ENCODE results near the gene SLC35G3. TPM values are rescaled to one million over a fixed set of nuclear protein-coding genes. Genes with fewer than 3 reads are reported as not detected.

The SLC35G3 gene
- polyA plus RNA-seq, 1 of the 3 experiments (the other 2 are of a cell fraction) = not detected

DNA sequence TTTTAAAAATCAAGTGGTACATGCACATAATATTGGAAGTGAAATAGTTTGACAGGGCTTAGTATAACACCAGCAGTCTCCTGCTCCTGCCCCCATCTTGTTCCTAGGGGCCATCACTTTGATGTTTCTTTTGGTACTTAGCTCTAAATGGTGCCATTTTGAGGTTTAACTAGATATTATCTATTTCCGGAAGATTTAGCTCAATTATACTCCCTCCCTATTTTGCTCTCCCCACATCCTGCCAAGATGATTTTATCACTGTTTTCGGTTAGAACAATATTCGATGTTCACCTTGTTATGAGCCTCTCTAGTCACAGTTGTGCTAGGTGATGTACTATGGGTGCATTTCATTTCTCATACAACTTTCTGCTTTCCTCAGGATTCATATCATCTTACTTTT lies 20.0 kb upstream of the SLC35G3 start:
- POLR2A ChIA-PET = no interaction called here
- no peaks in the 10 kb centered on the region for H3K36me3 ChIP-seq (replicated peaks in 1 of 2; ENCODE audit: control insufficient read depth in 1 of 2, insufficient read depth in 2 of 2, low read length in 1 of 2)
- H3K9me3 ChIP-seq = no peaks in the 10 kb centered on the region
- WGBS (ENCODE audit: low lambda C conversion rate) = 11% methylated on average over 3 of the region's 3 CpGs
- H3K9ac ChIP-seq = no peak overlapping the region
- no peaks in the 10 kb centered on the region for H3K4me1 ChIP-seq (ENCODE audit: control insufficient read depth in 1 of 2, insufficient read depth in 2 of 2, low read depth in 1 of 2, low read length in 1 of 2)
- H3K4me3 ChIP-seq (ENCODE audit: low read depth in 2 of 2, low read length in 1 of 2) = no peak overlapping the region
- CTCF ChIA-PET = no interaction called here
- H3K79me2 ChIP-seq (ENCODE audit: insufficient read depth) = no peaks in the 10 kb centered on the region
- no peak overlapping the region for H3K27ac ChIP-seq (ENCODE audit: low read depth in 2 of 2, low read length in 1 of 2)
- no peaks in the 10 kb centered on the region for H4K20me1 ChIP-seq (ENCODE audit: insufficient read depth)
- no peak overlapping the region for H2AFZ ChIP-seq (ENCODE audit: low read depth)
- no peaks in the 10 kb centered on the region for H3F3A ChIP-seq (replicated peaks; ENCODE audit: insufficient read depth)
- DNase-seq = no peak
- peaks cover 24% of the 10 kb centered on the region; the same call in 1 of the 2 replicates for H3K27me3 ChIP-seq (ENCODE audit: insufficient read depth)
- no peaks in the 10 kb centered on the region for H3K9me2 ChIP-seq
- no peak for TF ChIP-seq FOXJ3 (CRISPR knock-in tag; IDR thresholded peaks at IDR 0.05)
- no peak for TF ChIP-seq TAF1 (IDR thresholded peaks at IDR 0.05; ENCODE audit: borderline replicate concordance, low read depth, low read length)
- TF ChIP-seq SIN3A (IDR thresholded peaks at IDR 0.05; ENCODE audit: borderline replicate concordance, low read depth, low read length) = no peak
- TF ChIP-seq, protein P1, sequence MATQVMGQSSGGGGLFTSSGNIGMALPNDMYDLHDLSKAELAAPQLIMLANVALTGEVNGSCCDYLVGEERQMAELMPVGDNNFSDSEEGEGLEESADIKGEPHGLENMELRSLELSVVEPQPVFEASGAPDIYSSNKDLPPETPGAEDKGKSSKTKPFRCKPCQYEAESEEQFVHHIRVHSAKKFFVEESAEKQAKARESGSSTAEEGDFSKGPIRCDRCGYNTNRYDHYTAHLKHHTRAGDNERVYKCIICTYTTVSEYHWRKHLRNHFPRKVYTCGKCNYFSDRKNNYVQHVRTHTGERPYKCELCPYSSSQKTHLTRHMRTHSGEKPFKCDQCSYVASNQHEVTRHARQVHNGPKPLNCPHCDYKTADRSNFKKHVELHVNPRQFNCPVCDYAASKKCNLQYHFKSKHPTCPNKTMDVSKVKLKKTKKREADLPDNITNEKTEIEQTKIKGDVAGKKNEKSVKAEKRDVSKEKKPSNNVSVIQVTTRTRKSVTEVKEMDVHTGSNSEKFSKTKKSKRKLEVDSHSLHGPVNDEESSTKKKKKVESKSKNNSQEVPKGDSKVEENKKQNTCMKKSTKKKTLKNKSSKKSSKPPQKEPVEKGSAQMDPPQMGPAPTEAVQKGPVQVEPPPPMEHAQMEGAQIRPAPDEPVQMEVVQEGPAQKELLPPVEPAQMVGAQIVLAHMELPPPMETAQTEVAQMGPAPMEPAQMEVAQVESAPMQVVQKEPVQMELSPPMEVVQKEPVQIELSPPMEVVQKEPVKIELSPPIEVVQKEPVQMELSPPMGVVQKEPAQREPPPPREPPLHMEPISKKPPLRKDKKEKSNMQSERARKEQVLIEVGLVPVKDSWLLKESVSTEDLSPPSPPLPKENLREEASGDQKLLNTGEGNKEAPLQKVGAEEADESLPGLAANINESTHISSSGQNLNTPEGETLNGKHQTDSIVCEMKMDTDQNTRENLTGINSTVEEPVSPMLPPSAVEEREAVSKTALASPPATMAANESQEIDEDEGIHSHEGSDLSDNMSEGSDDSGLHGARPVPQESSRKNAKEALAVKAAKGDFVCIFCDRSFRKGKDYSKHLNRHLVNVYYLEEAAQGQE (IDR thresholded peaks at IDR 0.05; ENCODE audit: low read depth, low read length) = no peak
- TF ChIP-seq, protein P2, sequence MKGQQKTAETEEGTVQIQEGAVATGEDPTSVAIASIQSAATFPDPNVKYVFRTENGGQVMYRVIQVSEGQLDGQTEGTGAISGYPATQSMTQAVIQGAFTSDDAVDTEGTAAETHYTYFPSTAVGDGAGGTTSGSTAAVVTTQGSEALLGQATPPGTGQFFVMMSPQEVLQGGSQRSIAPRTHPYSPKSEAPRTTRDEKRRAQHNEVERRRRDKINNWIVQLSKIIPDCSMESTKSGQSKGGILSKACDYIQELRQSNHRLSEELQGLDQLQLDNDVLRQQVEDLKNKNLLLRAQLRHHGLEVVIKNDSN (IDR thresholded peaks at IDR 0.05; ENCODE audit: borderline replicate concordance, low read depth) = no peak
- no peak overlapping the region for H3K4me2 ChIP-seq

DNA sequence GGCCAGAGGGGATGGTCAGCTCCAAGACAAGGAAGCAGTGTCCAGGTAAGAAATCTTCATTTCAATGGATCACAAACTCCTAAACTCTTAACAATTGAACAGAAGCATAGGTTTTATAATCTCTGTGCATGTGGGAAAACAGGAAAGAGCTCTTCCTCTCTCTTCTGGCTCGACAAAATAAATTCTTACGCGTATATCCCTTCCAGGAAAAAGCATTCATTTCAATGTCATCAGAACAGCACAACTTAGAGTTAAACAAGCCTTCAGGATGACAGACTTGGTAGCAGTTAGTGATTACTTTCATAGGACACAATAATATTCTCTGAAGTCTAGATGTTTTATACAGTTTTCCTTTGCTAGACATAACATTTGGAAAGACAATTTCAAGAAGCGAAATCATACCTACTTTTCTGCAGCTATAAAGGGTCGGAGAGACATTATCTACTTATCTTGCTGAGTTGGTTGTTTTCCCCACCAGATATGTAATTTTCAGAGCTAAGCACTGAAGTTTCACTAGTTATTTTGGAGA lies 19.3 kb upstream of the SLC35G3 start:
- Histone ChIP-seq H3K36me3 (replicated peaks in 1 of 2; ENCODE audit: control insufficient read depth in 1 of 2, insufficient read depth in 2 of 2, low read length in 1 of 2) (no peaks in the 10 kb centered on the region), H3K9me3 (no peaks in the 10 kb centered on the region), H4K20me1 (ENCODE audit: insufficient read depth) (no peaks in the 10 kb centered on the region), H3K4me1 (ENCODE audit: control insufficient read depth in 1 of 2, insufficient read depth in 2 of 2, low read depth in 1 of 2, low read length in 1 of 2) (no peaks in the 10 kb centered on the region), H3F3A (replicated peaks; ENCODE audit: insufficient read depth) (no peaks in the 10 kb centered on the region), H3K27me3 (ENCODE audit: insufficient read depth) (peaks cover 24% of the 10 kb centered on the region; the same call in 1 of the 2 replicates), H3K79me2 (ENCODE audit: insufficient read depth) (no peaks in the 10 kb centered on the region), H3K4me2 (no peak overlapping the region), H3K9ac (no peak overlapping the region), H3K9me2 (no peaks in the 10 kb centered on the region), H3K4me3 (ENCODE audit: low read depth in 2 of 2, low read length in 1 of 2) (no peak overlapping the region), H2AFZ (ENCODE audit: low read depth) (no peak overlapping the region), H3K27ac (ENCODE audit: low read depth in 2 of 2, low read length in 1 of 2) (no peak overlapping the region)
- ChIA-PET CTCF (no interaction called here), POLR2A (no interaction called here)
- WGBS (ENCODE audit: low lambda C conversion rate) = 16% methylated on average over 5 of the region's 5 CpGs
- DNase-seq = no peak
- no peak for TF ChIP-seq CHD2 (IDR thresholded peaks at IDR 0.05; ENCODE audit: low read length, partially characterized antibody)
- TF ChIP-seq GABPA (IDR thresholded peaks at IDR 0.05; ENCODE audit: low read depth) = no peak
- TF ChIP-seq TCF12 (IDR thresholded peaks at IDR 0.05) = no peak
- no peak for TF ChIP-seq NRF1 (IDR thresholded peaks at IDR 0.05; ENCODE audit: low read depth, low read length)
- TF ChIP-seq SMC3 (IDR thresholded peaks at IDR 0.05; ENCODE audit: low read depth, low read length) = no peak
- TF ChIP-seq FOXM1 (IDR thresholded peaks at IDR 0.05; ENCODE audit: low read depth) = no peak
- TF ChIP-seq, protein P3, sequence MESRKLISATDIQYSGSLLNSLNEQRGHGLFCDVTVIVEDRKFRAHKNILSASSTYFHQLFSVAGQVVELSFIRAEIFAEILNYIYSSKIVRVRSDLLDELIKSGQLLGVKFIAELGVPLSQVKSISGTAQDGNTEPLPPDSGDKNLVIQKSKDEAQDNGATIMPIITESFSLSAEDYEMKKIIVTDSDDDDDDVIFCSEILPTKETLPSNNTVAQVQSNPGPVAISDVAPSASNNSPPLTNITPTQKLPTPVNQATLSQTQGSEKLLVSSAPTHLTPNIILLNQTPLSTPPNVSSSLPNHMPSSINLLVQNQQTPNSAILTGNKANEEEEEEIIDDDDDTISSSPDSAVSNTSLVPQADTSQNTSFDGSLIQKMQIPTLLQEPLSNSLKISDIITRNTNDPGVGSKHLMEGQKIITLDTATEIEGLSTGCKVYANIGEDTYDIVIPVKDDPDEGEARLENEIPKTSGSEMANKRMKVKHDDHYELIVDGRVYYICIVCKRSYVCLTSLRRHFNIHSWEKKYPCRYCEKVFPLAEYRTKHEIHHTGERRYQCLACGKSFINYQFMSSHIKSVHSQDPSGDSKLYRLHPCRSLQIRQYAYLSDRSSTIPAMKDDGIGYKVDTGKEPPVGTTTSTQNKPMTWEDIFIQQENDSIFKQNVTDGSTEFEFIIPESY (IDR thresholded peaks at IDR 0.05; ENCODE audit: borderline replicate concordance, low read depth) = no peak
- no peak for TF ChIP-seq EP300 (IDR thresholded peaks at IDR 0.05; ENCODE audit: borderline replicate concordance in 1 of 2, low read depth in 1 of 2, low read length in 1 of 2)
- no peak for TF ChIP-seq RAD21 (IDR thresholded peaks at IDR 0.05; ENCODE audit: low read length)
- TF ChIP-seq, protein P2 (IDR thresholded peaks at IDR 0.05; ENCODE audit: borderline replicate concordance, low read depth) = no peak
- TF ChIP-seq RCOR1 (IDR thresholded peaks at IDR 0.05; ENCODE audit: low read length) = no peak
- TF ChIP-seq MEF2A (IDR thresholded peaks at IDR 0.05; ENCODE audit: borderline replicate concordance, low read depth) = no peak
- TF ChIP-seq, protein P1 (IDR thresholded peaks at IDR 0.05; ENCODE audit: low read depth, low read length) = no peak
- no peak for TF ChIP-seq YY1 (IDR thresholded peaks at IDR 0.05; ENCODE audit: low read depth)
